ENCODE results near the gene PRSS56.

PRSS56 gene

GRCh38 chr2:232550354-232551249 is 30.4 kb downstream of the PRSS56 start, which contains the start of the genes EIF4E2 and TIGD1:
EIF4E2 (plus strand) TSS chr2:232550689; CDS start chr2:232550725, 36 bp downstream.
TIGD1 (minus strand) TSS chr2:232550557; CDS start chr2:232549882, 675 bp downstream.
- Histone ChIP-seq H3K79me2 (ENCODE audit: control insufficient read depth, insufficient read depth, low read length, poor library complexity) (peaks cover 11% of the 10 kb centered on the region), H3K27ac (ENCODE audit: low read depth, low read length) (peak within 1 kb of the TSS; percentile 97), H2BK120ac (ENCODE audit: insufficient read depth, low read length, poor library complexity) (peak within 1 kb of the TSS; percentile 88), H3K27me3 (ENCODE audit: insufficient read depth, low read length) (no peaks in the 10 kb centered on the region), H2AK5ac (ENCODE audit: low read length) (peak within 1 kb of the TSS; percentile 80), H2BK5ac (ENCODE audit: low read depth, low read length, poor library complexity) (peak within 1 kb of the TSS; percentile 94), H2BK12ac (ENCODE audit: low read length) (no peak within 1 kb of the TSS), H4K12ac (ENCODE audit: low read depth, low read length) (peak within 1 kb of the TSS; percentile 97), H3K79me1 (ENCODE audit: low read length) (peaks cover 11% of the 10 kb centered on the region), H3K4me2 (ENCODE audit: low read length) (peak within 1 kb of the TSS; percentile 84), H3K4ac (ENCODE audit: low read depth, low read length) (peak within 1 kb of the TSS; percentile 84), H3K36me3 (ENCODE audit: control insufficient read depth in 1 of 2, insufficient read depth in 2 of 2, low read length in 2 of 2) (peaks cover 3 to 10% of the 10 kb centered on the region in 2 experiments), H3K23ac (ENCODE audit: low read length) (no peak within 1 kb of the TSS), H3K9me3 (ENCODE audit: insufficient read depth, low read depth, low read length) (no peaks in the 10 kb centered on the region), H3K14ac (ENCODE audit: low read length) (peak within 1 kb of the TSS; percentile 83), H3K18ac (ENCODE audit: low read length) (peak within 1 kb of the TSS; percentile 95), H3K4me1 (ENCODE audit: control insufficient read depth in 1 of 2, insufficient read depth in 2 of 2, low read length in 2 of 2) (peaks cover 0 to 4% of the 10 kb centered on the region in 2 experiments), H4K8ac (ENCODE audit: low read depth, low read length) (peak within 1 kb of the TSS; percentile 96), H3K9ac (ENCODE audit: low read length) (peak within 1 kb of the TSS; percentile 96), H4K91ac (ENCODE audit: low read depth, low read length) (peak within 1 kb of the TSS; percentile 98), H2AFZ (ENCODE audit: insufficient read depth, low read length, poor library complexity) (peak within 1 kb of the TSS; percentile 41), H3K4me3 (ENCODE audit: low read depth, low read length) (peak within 1 kb of the TSS; percentile 88)
- DNase-seq, result peak; percentile 96
- WGBS (ENCODE audit: extremely low coverage, insufficient coverage, insufficient read length), result no CpG with 5 or more reads among the region's 81 CpGs

- Histone ChIP-seq H2BK12ac (ENCODE audit: low read length) (no peak overlapping the region), H2AFZ (ENCODE audit: insufficient read depth, low read length, poor library complexity) (peak overlapping the region; percentile 41), H3K9ac (ENCODE audit: low read length) (peak overlapping the region; percentile 86), H3K79me1 (ENCODE audit: low read length) (peaks cover 11% of the 10 kb centered on the region), H3K4me1 (ENCODE audit: control insufficient read depth in 1 of 2, insufficient read depth in 2 of 2, low read length in 2 of 2) (peaks cover 0 to 4% of the 10 kb centered on the region in 2 experiments), H4K8ac (ENCODE audit: low read depth, low read length) (peak overlapping the region; percentile 96), H4K12ac (ENCODE audit: low read depth, low read length) (peak overlapping the region; percentile 97), H2BK5ac (ENCODE audit: low read depth, low read length, poor library complexity) (peak overlapping the region; percentile 94), H4K91ac (ENCODE audit: low read depth, low read length) (peak overlapping the region; percentile 98), H3K27me3 (ENCODE audit: insufficient read depth, low read length) (no peaks in the 10 kb centered on the region), H3K18ac (ENCODE audit: low read length) (peak overlapping the region; percentile 95), H3K79me2 (ENCODE audit: control insufficient read depth, insufficient read depth, low read length, poor library complexity) (peaks cover 11% of the 10 kb centered on the region), H3K14ac (ENCODE audit: low read length) (peak overlapping the region; percentile 83), H3K27ac (ENCODE audit: low read depth, low read length) (peak overlapping the region; percentile 97), H3K4ac (ENCODE audit: low read depth, low read length) (peak overlapping the region; percentile 84), H3K9me3 (ENCODE audit: insufficient read depth, low read depth, low read length) (no peaks in the 10 kb centered on the region), H3K4me2 (ENCODE audit: low read length) (peak overlapping the region; percentile 84), H3K23ac (ENCODE audit: low read length) (no peak overlapping the region), H2BK120ac (ENCODE audit: insufficient read depth, low read length, poor library complexity) (peak overlapping the region; percentile 88), H3K4me3 (ENCODE audit: low read depth, low read length) (peak overlapping the region; percentile 88), H3K36me3 (ENCODE audit: control insufficient read depth in 1 of 2, insufficient read depth in 2 of 2, low read length in 2 of 2) (peaks cover 3 to 11% of the 10 kb centered on the region in 2 experiments), H2AK5ac (ENCODE audit: low read length) (peak overlapping the region; percentile 80)
- DNase-seq, result peak in 1 of 2 donors; percentile 6
- whole genome bisulfite sequencing (ENCODE audit: extremely low coverage, insufficient coverage, insufficient read length), result no CpG with 5 or more reads among the region's 7 CpGs
Observed at GRCh38 chr2:232551250-232551638, 31.1 kb downstream of the PRSS56 start.

GRCh38 chr2:232551776-232552175 is 31.6 kb downstream of the PRSS56 start:
- Histone ChIP-seq H3K4me2 (ENCODE audit: low read length) (peak overlapping the region; percentile 84), H2AK5ac (ENCODE audit: low read length) (no peak overlapping the region), H4K12ac (ENCODE audit: low read depth, low read length) (no peak overlapping the region), H3K27me3 (ENCODE audit: insufficient read depth, low read length) (no peaks in the 10 kb centered on the region), H3K9ac (ENCODE audit: low read length) (no peak overlapping the region), H3K79me2 (ENCODE audit: control insufficient read depth, insufficient read depth, low read length, poor library complexity) (peaks cover 11% of the 10 kb centered on the region), H4K91ac (ENCODE audit: low read depth, low read length) (no peak overlapping the region), H2AFZ (ENCODE audit: insufficient read depth, low read length, poor library complexity) (no peak overlapping the region), H2BK12ac (ENCODE audit: low read length) (no peak overlapping the region), H3K36me3 (ENCODE audit: control insufficient read depth in 1 of 2, insufficient read depth in 2 of 2, low read length in 2 of 2) (peaks cover 3 to 13% of the 10 kb centered on the region in 2 experiments), H4K8ac (ENCODE audit: low read depth, low read length) (no peak overlapping the region), H3K27ac (ENCODE audit: low read depth, low read length) (no peak overlapping the region), H3K4me1 (ENCODE audit: control insufficient read depth in 1 of 2, insufficient read depth in 2 of 2, low read length in 2 of 2) (peaks cover 0 to 4% of the 10 kb centered on the region in 2 experiments), H3K4me3 (ENCODE audit: low read depth, low read length) (no peak overlapping the region), H3K79me1 (ENCODE audit: low read length) (peaks cover 11% of the 10 kb centered on the region), H2BK120ac (ENCODE audit: insufficient read depth, low read length, poor library complexity) (no peak overlapping the region), H3K14ac (ENCODE audit: low read length) (no peak overlapping the region), H3K23ac (ENCODE audit: low read length) (no peak overlapping the region), H2BK5ac (ENCODE audit: low read depth, low read length, poor library complexity) (no peak overlapping the region), H3K18ac (ENCODE audit: low read length) (no peak overlapping the region), H3K9me3 (ENCODE audit: insufficient read depth, low read depth, low read length) (no peaks in the 10 kb centered on the region), H3K4ac (ENCODE audit: low read depth, low read length) (peak overlapping the region; percentile 84)
- no CpG with 5 or more reads among the region's 4 CpGs for WGBS (ENCODE audit: extremely low coverage, insufficient coverage, insufficient read length)
- DNase-seq, result no peak

- peaks cover 0 to 4% of the 10 kb centered on the region in 2 experiments for H3K4me1 ChIP-seq (ENCODE audit: control insufficient read depth in 1 of 2, insufficient read depth in 2 of 2, low read length in 2 of 2)
- H3K4me3 ChIP-seq (ENCODE audit: low read depth, low read length), result no peak overlapping the region
- H3K4me2 ChIP-seq (ENCODE audit: low read length), result no peak overlapping the region
- H3K4ac ChIP-seq (ENCODE audit: low read depth, low read length), result no peak overlapping the region
- no peak overlapping the region for H4K91ac ChIP-seq (ENCODE audit: low read depth, low read length)
- H2BK12ac ChIP-seq (ENCODE audit: low read length), result no peak overlapping the region
- WGBS (ENCODE audit: extremely low coverage, insufficient coverage, insufficient read length), result no CpG with 5 or more reads among the region's 3 CpGs
- no peak overlapping the region for H4K8ac ChIP-seq (ENCODE audit: low read depth, low read length)
- DNase-seq, result peak in 1 of 2 donors; percentile 54
- H3K27ac ChIP-seq (ENCODE audit: low read depth, low read length), result no peak overlapping the region
- H2AK5ac ChIP-seq (ENCODE audit: low read length), result no peak overlapping the region
- H3K18ac ChIP-seq (ENCODE audit: low read length), result no peak overlapping the region
- H4K12ac ChIP-seq (ENCODE audit: low read depth, low read length), result no peak overlapping the region
- no peak overlapping the region for H3K14ac ChIP-seq (ENCODE audit: low read length)
- no peak overlapping the region for H2BK5ac ChIP-seq (ENCODE audit: low read depth, low read length, poor library complexity)
- H3K36me3 ChIP-seq (ENCODE audit: control insufficient read depth in 1 of 2, insufficient read depth in 2 of 2, low read length in 2 of 2), result peaks cover 10 to 26% of the 10 kb centered on the region in 2 experiments
- H3K79me1 ChIP-seq (ENCODE audit: low read length), result no peaks in the 10 kb centered on the region
- no peaks in the 10 kb centered on the region for H3K27me3 ChIP-seq (ENCODE audit: insufficient read depth, low read length)
- H2AFZ ChIP-seq (ENCODE audit: insufficient read depth, low read length, poor library complexity), result no peak overlapping the region
- no peak overlapping the region for H3K23ac ChIP-seq (ENCODE audit: low read length)
- no peaks in the 10 kb centered on the region for H3K9me3 ChIP-seq (ENCODE audit: insufficient read depth, low read depth, low read length)
- no peak overlapping the region for H2BK120ac ChIP-seq (ENCODE audit: insufficient read depth, low read length, poor library complexity)
- H3K79me2 ChIP-seq (ENCODE audit: control insufficient read depth, insufficient read depth, low read length, poor library complexity), result peaks cover 3% of the 10 kb centered on the region
- no peak overlapping the region for H3K9ac ChIP-seq (ENCODE audit: low read length)
Observed at GRCh38 chr2:232556426-232556825, 36.2 kb downstream of the PRSS56 start.
